Measurements from ENCODE around the gene LRRC57.

The LRRC57 gene

GRCh38 chr15:42549741-42550392 lies 1.3 kb upstream of the LRRC57 start:
- no peak for DNase-seq

GRCh38 chr15:42549032-42549491 lies 469 bp upstream of the LRRC57 start:
- peak; percentile 34 for DNase-seq

GRCh38 chr15:42547918-42548248 lies 710 bp downstream of the LRRC57 start:
- DNase-seq, result no peak

GRCh38 chr15:42544853-42545629 lies 3.6 kb downstream of the LRRC57 start:
- no peak for DNase-seq

GRCh38 chr15:42533246-42533645 lies 15.3 kb downstream of the LRRC57 start:
- no peak for DNase-seq

- DNase-seq, result no peak
Measured at GRCh38 chr15:42528970-42529369, 19.6 kb downstream of the LRRC57 start.

- DNase-seq, result no peak
Measured at GRCh38 chr15:42523331-42523730, 25.3 kb downstream of the LRRC57 start.

GRCh38 chr15:42511007-42511391 lies 37.6 kb downstream of the LRRC57 start:
- peak; percentile 40 for DNase-seq

- no peak for DNase-seq
Measured at GRCh38 chr15:42510258-42511006, 38.2 kb downstream of the LRRC57 start.

- DNase-seq, result no peak
Measured at GRCh38 chr15:42508263-42508690, 40.3 kb downstream of the LRRC57 start.

GRCh38 chr15:42507514-42507913 lies 41.1 kb downstream of the LRRC57 start:
- peak; percentile 32 for DNase-seq

- no peak for DNase-seq
Measured at GRCh38 chr15:42504631-42505030, 44.0 kb downstream of the LRRC57 start.

GRCh38 chr15:42503825-42504224 lies 44.8 kb downstream of the LRRC57 start:
- DNase-seq, result no peak

GRCh38 chr15:42502477-42502876 lies 46.1 kb downstream of the LRRC57 start:
- DNase-seq, result no peak

GRCh38 chr15:42499858-42500609 lies 48.6 kb downstream of the LRRC57 start:
- DNase-seq, result no peak

- DNase-seq, result no peak
Measured at GRCh38 chr15:42498212-42499068, 50.2 kb downstream of the LRRC57 start.

GRCh38 chr15:42495361-42496212 lies 53.0 kb downstream of the LRRC57 start, which contains the start of gene SNAP23:
TSS of gene SNAP23 (plus strand) at chr15:42495634. CDS start at chr15:42511847, 16,213 bp downstream.
- peak; percentile 96 for DNase-seq

- DNase-seq, result peak; percentile 79
Measured at GRCh38 chr15:42494998-42495360, 53.6 kb downstream of the LRRC57 start.

- DNase-seq, result no peak
Measured at GRCh38 chr15:42493679-42494078, 54.9 kb downstream of the LRRC57 start.

- peak; percentile 78 for DNase-seq
Measured at GRCh38 chr15:42491539-42492225, 56.9 kb downstream of the LRRC57 start.

All from fibroblast of skin of right biceps (primary cell).